ENCODE data around the gene PGAM2. TPM values are rescaled to one million over a fixed set of nuclear protein-coding genes. Genes with fewer than 3 reads are reported as not detected.

PGAM2 gene
- polyA plus RNA-seq, 2 of the 4 experiments (the other 2 are of a cell fraction), result not detected

- no peak for TF ChIP-seq HEYL (CRISPR knock-in tag; IDR thresholded peaks at IDR 0.05)
- no peak for TF ChIP-seq JUN (IDR thresholded peaks at IDR 0.05)
- TF ChIP-seq RAD21 (conservative IDR thresholded peaks at IDR 0.05 in 1 of 2, IDR thresholded peaks at IDR 0.05 in 1 of 2), result no peak
- no peak for TF ChIP-seq RARB (CRISPR knock-in tag; IDR thresholded peaks at IDR 0.05)
- TF ChIP-seq CEBPB (IDR thresholded peaks at IDR 0.05), result no peak
- TF ChIP-seq CHD2 (IDR thresholded peaks at IDR 0.05; ENCODE audit: low read length, partially characterized antibody), result no peak
- TF ChIP-seq FOSL2 (IDR thresholded peaks at IDR 0.05), result no peak
- no peak for TF ChIP-seq FOSL2 (CRISPR knock-in tag; IDR thresholded peaks at IDR 0.05)
- TF ChIP-seq NR3C1 (IDR thresholded peaks at IDR 0.05), result no peak
- no peak for TF ChIP-seq ZSCAN20 (CRISPR knock-in tag; IDR thresholded peaks at IDR 0.05)
- TF ChIP-seq SMC3 (IDR thresholded peaks at IDR 0.05), result no peak
- no peak for TF ChIP-seq MAFK (IDR thresholded peaks at IDR 0.05; ENCODE audit: partially characterized antibody)
- Histone ChIP-seq H3K4me3 (no peak overlapping the region), H3K4me2 (no peak overlapping the region), H3K27ac (no peak overlapping the region), H3K4me1 (no peaks in the 10 kb centered on the region; the same call in 2 of the 3 replicates), H3K9me3 (no peaks in the 10 kb centered on the region)
- 81% methylated on average over 8 of the region's 8 CpGs for WGBS (ENCODE audit: missing lambda C conversion rate)
- no peak for DNase-seq (ENCODE audit: low read depth in 1 of 2, low spot score in 1 of 2)
- CTCF ChIA-PET, result interaction anchor here (1.2 kb wide), 1 partner anchor 11 kb away, joined by 3 read pairs; no protein-coding TSS in a partner anchor
- FAIRE-seq, result no peak
- ATAC-seq, result no peak
- POLR2A ChIA-PET, result interaction anchor here (0.7 kb wide), 1 partner anchor 30 kb away, joined by 3 read pairs; no protein-coding TSS in a partner anchor
Observed at GRCh38 chr7:44050915-44051560, 14.3 kb downstream of the PGAM2 start.

- WGBS (ENCODE audit: missing lambda C conversion rate), result 89% methylated on average over 14 of the region's 14 CpGs
- H3K4me3 ChIP-seq, result no peak overlapping the region
- POLR2A ChIA-PET, result interaction anchor here (0.7 kb wide), 1 partner anchor 31 kb away, joined by 3 read pairs; no protein-coding TSS in a partner anchor
- no peak overlapping the region for H3K4me2 ChIP-seq
- CTCF ChIA-PET, result interaction anchor here (1.2 kb wide), 1 partner anchor 18 kb away, joined by 4 read pairs; no protein-coding TSS in a partner anchor
- ATAC-seq (no peak), DNase-seq (ENCODE audit: low read depth in 1 of 2, low spot score in 1 of 2) (no peak), FAIRE-seq (no peak)
- H3K27ac ChIP-seq, result no peak overlapping the region
- H3K9me3 ChIP-seq, result no peaks in the 10 kb centered on the region
- peaks cover 5% of the 10 kb centered on the region; the same call in 1 of the 3 replicates for H3K4me1 ChIP-seq
- TF ChIP-seq PHF8 (IDR thresholded peaks at IDR 0.05; ENCODE audit: borderline replicate concordance, low read depth), result no peak
- no peak for TF ChIP-seq USF2 (IDR thresholded peaks at IDR 0.05)
Observed at GRCh38 chr7:44050121-44050914, 15.0 kb downstream of the PGAM2 start.

- TF ChIP-seq TFCP2L1 (CRISPR knock-in tag; IDR thresholded peaks at IDR 0.05) (no peak), RNF2 (IDR thresholded peaks at IDR 0.05; ENCODE audit: borderline replicate concordance, low read depth) (no peak), MAX (IDR thresholded peaks at IDR 0.05) (no peak), RARB (CRISPR knock-in tag; IDR thresholded peaks at IDR 0.05) (no peak), FOSL2 (IDR thresholded peaks at IDR 0.05) (no peak), FOSL2 (CRISPR knock-in tag; IDR thresholded peaks at IDR 0.05) (no peak), KDM1A (IDR thresholded peaks at IDR 0.05; ENCODE audit: low read depth) (no peak), E2F6 (IDR thresholded peaks at IDR 0.05; ENCODE audit: borderline replicate concordance, low read depth) (no peak), MAZ (IDR thresholded peaks at IDR 0.05; ENCODE audit: borderline replicate concordance, low read depth, low read length) (no peak), BCL3 (IDR thresholded peaks at IDR 0.05) (no peak)
- FAIRE-seq (no peak), ATAC-seq (no peak), DNase-seq (ENCODE audit: low read depth in 1 of 2, low spot score in 1 of 2) (no peak)
- Histone ChIP-seq H3K4me2 (no peak overlapping the region), H3K4me1 (peaks cover 5% of the 10 kb centered on the region; the same call in 1 of the 3 replicates), H3K9me3 (no peaks in the 10 kb centered on the region), H3K4me3 (no peak overlapping the region), H3K27ac (no peak overlapping the region)
- CTCF ChIA-PET, result interaction anchor here (1.2 kb wide), 1 partner anchor 192 kb away, joined by 3 read pairs; no protein-coding TSS in a partner anchor
- WGBS (ENCODE audit: missing lambda C conversion rate), result 84% methylated on average over 7 of the region's 7 CpGs
- POLR2A ChIA-PET, result no interaction called here
Observed at GRCh38 chr7:44048031-44048795, 17.2 kb downstream of the PGAM2 start.
